HG03575 (cell line): ENCODE measurements around the gene RNF214.

ENCODE experiments used
- ATAC-seq: cut with Tn5 transposase; IDR thresholded peaks from one replicate; pipeline ENCODE4 v1.9.1; 2021; ENCODE audit not compliant: unreplicated experiment, insufficient number of reproducible peaks, low FRiP score; ENCODE audit errors: extremely low read depth

Gene RNF214

DNA sequence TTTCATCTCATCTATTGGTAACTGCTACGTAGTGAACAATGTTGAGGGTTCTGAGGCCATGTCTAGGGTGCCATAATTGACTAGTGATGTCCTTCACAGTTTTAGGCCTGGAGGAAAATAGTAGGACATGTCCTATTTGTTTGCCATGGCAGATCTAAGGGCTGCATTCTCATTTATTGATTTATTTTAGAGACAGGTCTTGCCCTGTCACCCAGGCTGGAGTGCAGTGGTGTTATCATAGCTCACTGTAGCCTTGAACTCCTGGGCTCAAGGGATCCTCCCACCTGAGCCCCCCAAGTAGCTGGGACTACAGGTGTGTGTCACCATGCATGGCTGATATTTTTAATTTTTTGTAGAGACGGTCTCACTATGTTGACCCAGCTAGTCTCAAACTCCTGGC lies 100.4 kb downstream of the RNF214 start:
- no peak for ATAC-seq

DNA sequence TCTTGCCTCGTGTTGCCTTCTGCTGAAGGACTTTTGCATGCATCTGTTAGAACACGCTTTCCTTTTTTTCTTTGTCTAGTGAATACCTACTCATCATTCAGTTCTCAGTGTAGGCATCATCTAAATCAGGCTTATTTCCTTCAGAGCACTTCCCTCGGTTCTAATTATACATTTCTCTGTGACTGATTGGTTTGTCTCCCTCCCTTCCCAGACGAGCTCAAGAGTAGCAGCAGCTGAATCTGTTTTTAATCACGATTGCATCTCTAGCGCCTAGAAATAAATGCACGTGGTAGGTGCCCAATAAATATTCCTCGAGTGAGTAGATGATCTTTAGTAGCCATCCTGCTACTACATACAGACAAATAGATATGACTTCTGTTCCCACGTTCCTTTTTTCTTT lies 101.4 kb downstream of the RNF214 start:
- ATAC-seq, result no peak

DNA sequence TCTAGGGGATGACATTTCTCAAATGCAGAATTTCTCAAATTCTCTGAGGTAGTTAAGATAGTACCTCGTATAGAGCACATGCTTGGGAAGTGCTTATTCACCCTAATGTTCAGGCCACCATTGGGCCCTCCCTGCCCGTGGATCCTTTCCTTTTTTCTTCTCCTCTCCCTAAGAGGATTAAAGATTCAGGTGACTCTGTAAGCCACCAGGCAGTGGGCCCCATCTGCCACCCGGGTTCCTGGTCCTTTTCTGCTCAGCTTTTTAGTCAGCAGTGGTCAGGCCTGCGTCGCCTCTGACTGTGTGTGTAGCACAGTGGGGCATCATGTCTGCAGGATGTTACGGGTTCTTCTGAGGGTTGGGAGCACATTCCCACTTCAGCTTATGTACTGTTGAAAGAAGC lies 102.4 kb downstream of the RNF214 start:
- no peak for ATAC-seq

DNA sequence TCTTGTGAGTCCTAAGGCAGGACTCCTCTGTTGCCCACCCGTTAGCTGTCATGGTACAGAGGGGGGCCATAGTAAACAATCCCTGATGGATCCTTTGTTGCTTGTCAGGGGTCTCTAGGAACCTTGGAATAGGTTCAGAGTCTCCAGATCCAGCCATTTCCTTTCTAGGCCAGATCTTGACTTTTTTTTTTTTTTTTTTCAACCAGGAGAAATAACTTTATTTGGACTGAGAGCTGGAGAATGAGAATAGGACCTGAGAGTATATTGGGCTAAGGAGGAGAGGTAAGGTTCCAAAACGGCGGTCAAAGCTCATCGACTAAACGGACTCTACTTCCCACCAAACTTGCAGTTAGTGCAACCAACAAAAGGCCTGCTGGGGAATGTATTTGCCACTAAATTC lies 102.9 kb downstream of the RNF214 start:
- no peak for ATAC-seq
